ENCODE results near the gene PTH1R.

PTH1R gene

DNA sequence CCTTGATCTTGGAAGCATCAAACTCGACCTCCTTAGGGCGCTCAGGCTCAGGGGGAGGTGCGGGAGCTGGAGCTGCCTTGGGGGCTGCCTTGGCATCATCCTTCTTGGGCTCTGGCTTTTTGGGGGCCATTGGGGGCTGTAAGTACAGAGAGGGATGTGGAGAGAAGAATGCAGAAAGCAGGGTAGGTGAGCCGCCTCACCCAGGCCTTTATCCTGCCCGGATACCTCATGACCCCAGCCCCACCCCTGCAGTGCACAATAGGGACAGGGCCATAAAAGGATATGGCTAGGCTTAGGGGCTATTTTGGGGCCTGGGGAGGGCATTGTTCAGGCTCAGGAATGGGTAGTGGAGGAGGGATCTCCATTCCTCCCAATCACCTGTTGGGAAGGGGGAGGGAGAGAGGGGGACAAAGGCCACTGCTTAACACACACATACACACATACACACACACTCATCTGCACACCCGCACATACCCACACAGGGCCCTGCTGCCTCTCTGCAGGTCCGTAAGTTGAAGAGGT is 14.2 kb upstream of the PTH1R start, which contains the start of gene MYL3:
Gene MYL3 (minus strand): TSS at position 184 of the 522 bp plus-strand sequence. CDS start 54 bp downstream, at position 130.
- DNase-seq (ENCODE audit: low read depth, low spot score), result no peak

DNA sequence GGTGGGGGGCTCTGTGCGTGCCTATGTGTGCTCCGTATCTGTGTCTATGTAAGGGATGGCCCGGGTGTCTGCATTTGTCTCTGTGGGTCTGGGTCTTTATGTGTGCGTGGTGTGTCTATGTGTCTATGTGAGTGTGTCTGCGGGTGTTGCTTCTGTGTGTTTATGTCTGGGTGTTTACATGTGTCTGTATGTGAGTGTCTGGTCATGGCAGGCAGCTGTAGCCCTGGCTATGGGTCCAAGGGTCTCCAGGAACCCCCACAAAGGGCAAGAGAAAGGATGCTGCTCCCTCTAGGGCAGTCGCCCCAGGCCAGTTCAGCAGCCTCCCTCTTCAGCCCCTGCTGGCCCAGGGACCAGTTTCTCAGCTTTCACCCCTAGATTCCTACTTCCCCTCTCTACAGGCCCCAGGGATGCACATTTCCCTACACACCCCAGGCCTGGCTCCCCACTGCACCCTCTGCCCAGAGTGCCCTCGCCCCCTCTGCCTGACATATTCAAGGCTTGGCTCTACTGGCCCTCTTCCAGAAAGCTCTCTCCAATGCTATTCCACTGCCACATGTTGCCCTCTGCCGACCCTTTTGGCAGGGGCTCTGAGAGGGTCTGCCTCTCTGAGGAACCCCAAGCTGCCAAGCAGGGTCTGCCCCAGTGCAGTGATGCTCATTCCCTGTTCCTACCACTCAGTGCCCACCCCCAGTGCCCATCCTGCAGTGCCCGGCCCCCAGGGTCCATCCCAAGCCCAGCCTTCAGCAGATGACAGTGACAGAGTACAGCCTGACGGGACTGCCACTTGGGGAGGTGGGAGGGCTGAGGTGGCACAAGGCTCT is 13.2 kb upstream of the PTH1R start:
- DNase-seq (ENCODE audit: low read depth, low spot score), result no peak

DNA sequence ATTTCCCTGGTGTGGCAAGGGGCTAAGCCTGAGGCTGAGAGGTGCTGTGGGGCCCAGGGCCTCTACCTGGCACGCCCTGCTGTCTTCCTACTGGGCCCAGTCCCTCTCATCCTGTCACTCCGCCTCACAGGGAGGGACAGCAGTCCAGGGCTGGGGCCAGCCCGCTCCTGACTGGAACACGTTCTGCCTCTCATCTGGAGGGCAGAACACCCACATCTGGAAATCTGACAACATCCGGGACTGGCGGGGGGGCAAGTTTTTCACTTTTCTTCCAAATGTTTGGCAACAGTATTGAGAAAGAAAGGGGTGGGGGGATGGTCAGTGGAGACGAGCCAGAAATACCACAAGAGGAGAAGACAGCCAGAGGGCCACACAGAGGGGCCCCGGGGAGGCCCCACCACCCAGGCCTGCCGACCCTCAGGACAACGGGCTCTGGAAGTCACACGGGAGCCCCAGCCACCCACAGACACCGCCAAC is 12.5 kb upstream of the PTH1R start:
- no peak for DNase-seq (ENCODE audit: low read depth, low spot score)

DNA sequence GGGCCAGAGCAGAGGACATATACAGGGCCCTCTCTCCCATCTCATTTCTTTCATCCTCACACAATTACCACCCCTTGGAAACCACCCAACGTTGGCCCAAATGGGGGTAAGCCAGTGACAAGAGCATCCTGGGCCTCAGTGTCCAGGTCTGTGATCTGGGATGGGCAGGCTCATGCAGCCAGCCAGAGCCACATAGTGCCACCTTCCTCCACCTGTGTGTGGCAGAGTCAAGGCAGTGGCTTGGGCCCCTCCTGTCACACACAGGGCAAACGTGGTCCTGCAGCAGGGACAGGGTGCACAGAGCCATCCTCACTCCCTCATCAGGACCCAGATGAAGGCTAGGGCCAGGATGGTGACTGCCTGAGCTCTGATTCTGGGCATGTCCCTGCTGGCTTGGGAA is 12.0 kb upstream of the PTH1R start:
- DNase-seq (ENCODE audit: low read depth, low spot score), result no peak

DNA sequence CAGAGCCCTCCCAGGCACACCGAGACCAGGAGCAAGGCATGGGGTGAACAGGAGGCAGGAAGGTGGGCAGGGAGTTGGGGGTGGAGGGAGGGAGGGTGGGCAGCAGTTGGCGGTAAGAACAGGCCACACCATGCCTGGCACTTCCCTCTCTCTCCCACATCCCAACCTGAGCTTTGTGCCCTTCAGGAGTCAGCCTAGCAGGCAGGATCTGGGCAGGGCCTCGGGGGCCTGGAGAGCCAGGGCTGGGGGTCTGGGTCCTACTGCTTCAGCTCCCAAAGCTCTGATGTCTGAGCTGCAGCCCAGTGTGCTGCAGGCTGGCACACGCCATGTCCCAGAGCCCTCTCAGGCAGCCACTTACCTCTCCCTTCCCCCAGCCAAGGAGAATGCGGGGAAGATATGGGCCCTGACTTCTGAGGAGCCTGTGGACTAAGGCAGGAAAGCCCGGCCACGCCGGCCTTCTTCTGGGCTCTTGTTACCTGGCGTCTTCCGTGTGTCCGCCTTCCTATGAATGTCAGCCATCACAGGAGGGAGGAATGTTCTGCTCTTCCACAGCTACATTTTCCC is 11.4 kb upstream of the PTH1R start:
- no peak for DNase-seq (ENCODE audit: low read depth, low spot score)

DNA sequence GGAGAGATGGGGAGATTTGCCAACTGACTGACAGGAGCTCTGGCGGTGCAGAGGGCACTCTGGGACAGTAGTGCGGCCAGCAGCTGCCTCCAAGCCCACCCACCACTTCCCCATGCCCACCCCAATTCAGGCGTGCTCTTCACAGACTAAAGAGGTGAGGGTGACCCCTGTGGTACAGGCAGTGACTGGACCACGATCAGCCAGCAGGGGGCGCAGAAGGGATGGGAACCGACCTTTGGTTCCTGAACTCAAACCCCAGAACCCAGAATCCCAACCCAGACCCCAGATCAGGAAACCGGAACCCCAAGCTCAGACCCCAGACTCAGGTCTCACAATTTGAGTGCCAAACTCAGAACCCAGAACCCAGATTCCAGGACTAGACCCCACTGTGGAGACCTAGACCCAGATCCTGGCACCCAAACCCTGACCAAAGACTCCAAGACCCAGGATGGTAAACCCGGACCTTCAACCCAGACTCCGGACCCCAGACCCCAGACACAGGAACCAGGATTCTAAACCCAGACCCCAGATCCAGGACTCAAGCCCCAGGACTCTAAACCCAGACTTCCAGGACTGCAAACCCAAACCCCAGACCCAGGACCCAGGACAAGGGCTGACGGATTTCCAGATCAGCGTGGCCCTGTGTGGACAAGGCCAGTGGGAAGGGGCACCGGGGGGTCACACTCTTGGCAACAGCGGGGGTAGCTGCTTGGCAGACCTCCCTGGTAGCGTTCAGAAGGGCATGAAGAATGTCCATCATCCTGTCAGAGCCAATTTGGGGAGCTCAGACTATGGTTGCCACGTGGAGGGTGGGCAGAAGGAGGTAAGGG is 10.6 kb upstream of the PTH1R start:
- DNase-seq (ENCODE audit: low read depth, low spot score), result no peak

DNA sequence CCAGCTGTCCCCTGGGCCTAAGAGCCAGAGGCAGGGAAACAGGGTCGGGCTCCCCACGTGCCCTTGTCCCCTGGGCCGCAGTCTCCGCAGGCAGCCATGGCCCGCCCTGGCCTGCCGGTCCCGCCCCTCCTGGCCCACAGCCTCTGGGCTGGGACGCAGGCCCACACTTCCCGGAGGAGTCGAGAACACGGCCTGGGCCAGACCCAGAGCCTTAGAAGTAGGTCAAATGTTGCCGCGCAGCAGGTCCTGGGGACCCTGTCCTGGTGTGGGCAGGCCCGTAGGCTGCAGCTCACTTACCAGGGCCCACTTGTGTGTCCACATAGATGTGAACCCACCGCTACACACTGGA is 10.0 kb upstream of the PTH1R start:
- no peak for DNase-seq (ENCODE audit: low read depth, low spot score)

DNA sequence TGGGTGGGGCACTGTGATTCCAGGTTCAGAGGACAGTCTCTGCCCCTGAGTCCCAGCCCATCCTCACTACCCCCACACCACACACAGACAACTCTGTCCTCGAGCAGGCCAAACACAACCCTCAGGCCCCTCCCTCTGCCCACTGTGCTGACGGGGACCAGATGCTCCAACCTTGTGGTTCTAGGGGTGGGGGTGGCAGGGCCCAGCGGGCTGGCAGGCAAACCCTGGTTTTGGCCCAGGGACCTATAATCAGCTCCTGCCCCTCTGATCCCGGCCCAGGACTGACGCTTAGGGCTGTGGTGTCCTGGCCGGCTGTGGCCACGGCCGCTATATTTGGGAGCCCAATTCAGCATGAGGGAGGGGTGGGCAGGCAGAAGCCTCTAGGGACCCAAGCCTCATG is 9.2 kb upstream of the PTH1R start:
- no peak for DNase-seq (ENCODE audit: low read depth, low spot score)

DNA sequence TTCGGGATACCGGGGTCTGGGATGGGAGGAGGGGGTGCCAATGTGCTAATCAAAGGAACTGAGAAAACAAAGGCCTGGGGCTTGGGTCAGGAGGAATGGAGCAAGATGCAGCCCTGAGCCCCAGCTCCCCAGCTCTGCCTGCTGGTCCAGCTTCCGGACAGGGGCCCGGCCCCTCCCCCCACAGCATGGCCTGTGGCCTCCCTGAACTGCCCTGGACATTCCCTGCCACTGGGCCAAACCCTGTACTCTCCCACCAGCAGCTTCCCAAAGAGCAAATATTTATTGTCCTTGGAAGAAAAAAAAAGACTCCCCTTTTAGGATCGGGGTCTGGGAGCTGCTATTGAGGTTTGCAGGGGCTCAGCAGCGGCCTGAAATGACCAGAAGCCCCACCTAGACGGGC is 8.6 kb upstream of the PTH1R start:
- no peak for DNase-seq (ENCODE audit: low read depth, low spot score)

DNA sequence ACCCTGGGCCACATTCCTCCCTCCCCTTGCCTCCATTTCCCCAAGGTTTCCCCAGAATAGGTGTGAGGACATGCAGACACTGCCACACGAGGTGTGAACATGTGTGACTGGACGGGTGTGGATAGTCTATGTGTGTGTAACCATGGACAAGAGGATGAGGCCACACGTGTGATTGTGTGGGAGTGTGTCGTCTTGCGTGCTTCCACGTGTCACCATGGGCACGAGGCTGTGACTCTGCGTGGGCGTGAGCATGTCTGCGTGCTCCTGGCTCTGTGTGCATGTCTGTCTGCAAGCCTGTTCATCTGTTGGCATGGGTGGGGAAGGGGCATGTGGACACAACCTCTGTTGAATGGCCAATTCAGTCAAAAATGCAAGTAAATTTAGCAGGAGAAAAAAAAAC is 8.1 kb upstream of the PTH1R start:
- no peak for DNase-seq (ENCODE audit: low read depth, low spot score)

DNA sequence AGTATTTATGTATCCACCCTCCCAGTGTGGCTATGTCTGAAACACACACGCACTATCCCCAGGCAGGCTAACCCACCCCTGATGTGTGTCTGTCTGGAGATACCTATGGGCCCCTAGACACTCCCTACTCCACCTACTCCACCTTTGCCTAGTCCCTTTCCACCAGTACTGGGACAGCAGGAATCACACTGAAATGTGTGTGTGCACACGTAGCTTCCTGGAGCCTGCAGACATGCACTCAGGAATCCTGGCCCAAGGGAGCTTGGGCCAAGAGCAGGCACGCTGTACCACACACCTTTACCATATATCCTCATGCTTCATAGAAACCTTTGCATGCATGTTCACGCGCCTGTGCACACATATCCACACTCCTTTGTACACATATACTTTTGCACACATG is 6.9 kb upstream of the PTH1R start:
- DNase-seq (ENCODE audit: low read depth, low spot score), result no peak

DNA sequence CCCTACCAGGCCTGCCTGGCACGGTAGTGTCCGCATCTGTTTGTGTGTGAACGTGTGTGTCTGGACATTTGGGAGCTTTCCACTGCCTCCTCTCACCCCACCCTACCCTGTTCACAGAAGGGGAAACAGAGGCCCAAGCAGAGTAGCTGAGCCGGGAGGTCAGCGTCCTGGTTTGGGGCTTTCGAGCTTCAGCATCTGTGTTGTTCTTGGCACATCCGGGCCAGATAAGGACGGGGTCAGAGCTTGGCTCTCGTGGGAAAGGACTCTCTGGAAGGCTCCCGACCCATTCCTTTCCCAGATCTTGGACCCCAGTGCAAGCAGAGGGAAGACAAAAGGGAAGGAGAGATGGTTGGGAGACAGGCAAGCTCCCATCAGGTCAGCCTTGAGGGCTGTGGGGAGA is 6.3 kb upstream of the PTH1R start:
- no peak for DNase-seq (ENCODE audit: low read depth, low spot score)

DNA sequence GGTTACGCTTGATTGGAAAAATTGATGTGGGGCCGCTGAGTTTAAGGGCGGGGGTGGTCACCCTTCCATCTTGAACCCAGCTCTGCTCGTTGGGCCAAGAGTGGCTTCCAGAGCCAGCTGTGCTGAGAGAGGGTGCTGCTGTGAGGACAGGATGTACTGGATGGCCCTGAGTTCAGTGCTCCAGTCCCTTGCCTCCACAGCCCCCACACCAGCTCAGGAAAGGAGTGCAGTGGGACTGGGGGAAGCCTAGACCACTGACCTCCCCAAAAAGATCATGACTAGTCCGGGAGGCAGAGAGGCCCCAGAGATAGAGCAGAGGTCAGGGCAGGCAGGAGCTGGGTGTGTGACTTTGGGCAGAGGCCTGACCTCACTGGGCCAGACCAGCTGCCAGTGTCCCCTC is 4.0 kb upstream of the PTH1R start:
- DNase-seq (ENCODE audit: low read depth, low spot score), result no peak

DNA sequence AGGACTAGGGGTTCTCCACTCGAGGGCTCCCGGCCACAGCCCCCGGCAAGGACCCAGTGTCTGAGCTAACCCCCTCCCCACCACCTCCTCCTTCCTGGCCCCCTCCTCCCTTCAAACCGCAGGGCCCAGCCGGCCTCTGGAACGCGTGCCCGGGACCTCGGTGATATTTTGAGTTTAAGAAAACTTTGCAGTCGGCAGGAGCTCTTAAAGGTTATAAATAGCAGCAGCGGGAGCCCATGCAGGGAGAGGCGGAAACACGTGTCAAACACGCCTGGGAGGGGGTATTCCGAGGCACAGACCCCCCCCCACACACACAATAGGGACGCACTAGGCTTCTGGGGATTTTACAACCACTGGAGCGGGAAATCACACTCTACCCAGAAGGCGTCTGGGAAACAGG is 3.1 kb upstream of the PTH1R start:
- DNase-seq (ENCODE audit: low read depth, low spot score), result no peak

DNA sequence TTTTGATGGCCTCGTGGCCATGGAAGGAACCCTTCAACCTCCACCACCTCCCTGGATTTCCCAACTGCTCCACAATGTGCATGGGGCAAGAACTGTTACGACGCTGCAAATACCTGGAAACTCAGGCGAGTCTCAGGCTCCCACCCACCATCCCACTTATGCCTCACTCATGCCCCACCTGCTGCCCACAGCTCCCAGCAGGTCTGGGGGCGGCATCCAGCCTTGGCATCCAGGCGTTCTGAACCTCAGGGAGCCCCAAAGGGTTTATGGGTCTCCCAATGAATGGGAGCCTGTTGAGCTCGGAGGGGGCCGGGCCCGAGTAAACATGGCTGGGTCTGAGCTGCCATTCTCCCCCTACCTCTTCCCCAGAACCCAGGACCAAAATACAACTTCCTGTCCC is 2.0 kb upstream of the PTH1R start:
- DNase-seq (ENCODE audit: low read depth, low spot score), result no peak

DNA sequence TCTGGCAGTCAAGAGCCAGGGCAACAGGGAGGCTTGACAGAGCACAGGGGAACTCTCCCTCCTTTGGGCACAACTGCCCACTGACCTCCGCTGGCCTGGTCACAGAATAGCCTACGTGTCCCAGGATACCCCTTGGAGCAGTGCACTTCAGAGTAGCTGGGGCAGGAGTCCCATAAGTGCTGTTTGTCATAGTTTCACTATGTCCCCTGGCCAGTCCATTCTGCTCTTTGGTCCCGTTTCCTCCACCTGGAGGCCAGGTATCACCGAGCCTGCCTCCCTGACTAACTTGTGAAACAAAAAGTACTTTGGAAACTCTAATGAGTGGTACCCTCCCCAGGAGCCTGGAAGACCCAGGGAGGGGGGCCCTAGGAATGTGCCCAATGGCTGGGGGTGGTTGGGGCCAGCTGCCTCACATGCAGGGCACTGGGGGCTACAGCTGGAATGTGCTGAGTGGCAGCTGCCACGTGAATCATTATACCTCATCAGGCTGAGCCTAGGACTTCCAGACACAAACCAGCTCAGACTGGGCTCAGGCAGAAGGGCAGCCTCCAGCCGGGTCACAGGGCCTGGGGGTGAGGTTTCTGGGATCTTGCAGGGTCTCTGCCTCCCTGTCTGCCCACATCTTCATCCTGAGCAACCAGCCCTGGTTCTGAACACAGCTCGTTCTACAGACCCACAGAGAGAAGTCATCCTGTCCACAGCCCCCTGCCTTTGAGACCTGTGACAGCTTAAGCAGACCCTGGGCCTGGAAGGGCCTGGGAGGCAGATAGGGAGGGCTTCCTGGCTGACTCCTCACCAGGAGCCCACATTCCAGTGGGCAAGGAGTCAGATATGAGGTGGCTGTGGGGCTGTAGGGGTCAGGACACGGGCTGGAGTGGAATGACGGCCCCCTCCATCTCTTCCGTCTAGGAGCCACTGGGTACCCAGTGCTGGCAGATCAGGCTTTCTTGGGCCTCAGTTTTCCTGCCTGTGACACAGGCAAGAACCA is 914 bp upstream of the PTH1R start:
- DNase-seq (ENCODE audit: low read depth, low spot score), result no peak

DNA sequence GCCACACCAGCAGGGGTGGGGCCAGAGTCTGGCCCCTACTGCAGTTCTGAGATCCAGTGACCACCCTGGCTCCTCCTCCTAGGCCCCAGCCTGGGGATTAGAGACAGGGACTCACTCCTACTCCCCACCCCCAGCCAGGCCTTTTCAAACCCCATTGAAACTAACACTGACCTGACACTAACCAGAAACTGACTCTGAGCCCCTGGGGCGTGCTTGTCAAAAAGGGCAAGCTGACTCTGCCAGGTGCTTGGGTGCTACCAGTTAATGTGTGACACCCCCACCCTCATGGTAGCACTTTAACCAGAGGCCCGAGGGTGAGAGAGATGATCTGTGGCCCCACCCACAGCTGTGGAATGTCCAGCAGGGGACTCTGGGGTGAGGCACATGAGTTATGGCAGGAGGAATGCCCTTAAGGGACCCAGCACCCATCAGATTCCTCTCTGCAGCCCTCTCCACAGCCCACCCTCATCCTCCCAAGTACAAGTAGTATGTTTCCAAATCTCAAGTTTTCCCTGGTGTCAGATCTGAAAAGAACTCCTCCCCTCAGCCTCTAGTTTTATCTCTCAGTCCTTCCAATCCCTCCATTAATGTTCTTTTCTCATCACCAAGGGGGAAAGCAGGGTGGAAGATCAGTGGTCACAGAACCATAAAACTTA is 1.4 kb downstream of the PTH1R start:
- DNase-seq (ENCODE audit: low read depth, low spot score), result no peak

DNA sequence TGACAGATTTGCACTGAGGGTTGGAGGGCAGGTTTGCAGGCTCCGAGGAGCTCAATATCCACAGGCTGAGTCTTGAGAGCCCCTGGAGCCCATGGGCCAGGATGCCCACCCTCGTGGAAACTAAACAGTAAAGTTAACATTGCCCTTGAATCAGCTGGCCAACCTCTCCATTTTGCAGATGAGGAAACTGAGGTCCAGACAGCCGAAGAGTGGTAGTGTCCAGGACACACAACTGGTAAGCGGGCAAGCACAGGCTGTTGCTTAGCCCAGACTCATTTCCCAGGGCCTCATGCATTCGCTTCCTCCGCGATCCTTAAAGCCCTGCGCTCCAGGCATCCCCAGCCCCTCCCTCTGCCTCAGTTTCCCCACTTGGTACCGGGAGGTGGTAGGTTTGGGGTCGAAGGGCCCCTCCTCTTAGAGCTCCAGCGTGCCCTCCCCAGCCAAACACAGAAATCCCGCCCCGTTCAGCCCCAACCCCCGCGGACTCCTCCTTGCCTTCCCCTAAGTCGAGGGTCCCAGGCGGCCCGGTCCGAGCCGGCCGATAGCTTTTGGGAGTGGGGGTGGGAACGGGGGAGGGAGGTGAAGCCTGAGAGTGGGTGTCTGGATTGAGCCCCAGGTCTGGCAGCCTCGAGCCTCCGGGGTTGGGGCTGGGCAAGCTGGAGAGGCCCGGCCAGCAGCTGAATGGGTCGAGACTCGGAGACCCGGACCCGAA is 3.5 kb downstream of the PTH1R start:
- DNase-seq (ENCODE audit: low read depth, low spot score), result no peak

DNA sequence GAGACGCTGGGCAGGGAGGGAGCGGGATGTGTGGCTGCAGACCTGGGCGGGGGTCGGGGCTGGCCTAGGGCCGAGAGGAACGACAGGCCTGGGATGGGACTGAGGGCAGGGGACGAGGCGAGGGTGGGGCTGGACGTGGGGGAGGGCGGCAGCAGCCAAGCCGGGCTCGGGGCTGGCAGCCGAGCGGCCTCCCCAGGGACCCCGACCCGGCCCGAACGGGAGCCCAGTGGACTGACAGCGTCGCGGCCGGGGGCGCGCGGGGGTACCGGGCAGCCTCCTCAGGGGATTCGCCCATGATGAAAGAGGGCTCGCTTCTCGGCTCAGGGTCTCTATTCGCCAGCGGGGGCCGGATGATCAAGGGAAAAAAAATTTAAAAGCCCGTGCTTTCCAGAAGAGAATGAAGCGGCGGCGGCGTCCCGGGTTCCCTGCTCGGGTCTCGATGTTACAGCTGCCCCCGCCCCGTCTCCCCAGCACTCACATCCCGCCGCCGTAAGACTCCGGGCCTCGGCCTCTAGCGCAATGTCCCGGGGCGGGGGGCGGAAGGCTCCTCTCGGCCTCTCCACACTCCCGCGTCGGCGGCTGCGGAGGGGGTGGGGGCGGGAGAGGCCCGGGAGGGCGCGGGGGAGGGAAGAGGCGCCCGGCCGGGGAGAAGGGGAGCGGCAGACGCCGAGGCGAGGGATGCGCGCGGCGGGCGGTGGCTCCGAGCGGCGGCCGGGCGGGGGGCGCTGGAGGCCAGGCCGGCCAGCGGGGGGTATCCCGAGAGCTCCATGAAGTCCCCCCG is 4.3 kb downstream of the PTH1R start:
- no peak for DNase-seq (ENCODE audit: low read depth, low spot score)

All from iPS DF 19.7 (cell line).